Neural progenitor cell (in vitro differentiated cells): ENCODE measurements around the gene ING3.

Source experiments
- EZH2 ChIP-seq: fragments of 200-600 bp; sonication (generic); IDR thresholded peaks from 2 replicates; pipeline ENCODE4 v1.6.1; 2017; ENCODE audit warnings: antibody characterized with exemption, mild to moderate bottlenecking, moderate library complexity
- EZH2phosphoT487 ChIP-seq: fragments of 200-600 bp; sonication (generic); IDR thresholded peaks from 2 replicates; pipeline ENCODE4 v1.6.1; 2017; ENCODE audit warnings: antibody characterized with exemption

- no peak for TF ChIP-seq EZH2
- no peak for TF ChIP-seq EZH2phosphoT487
These were observed 58.2 kb downstream of the ING3 start for GRCh38 chr7:121008816-121009215.
